Activated T-helper 17 cell treated with anti-CD3 and anti-CD28 coated beads, Interleukin-2, amount 50 U/mL, for 72 hours (primary cell): ENCODE measurements around the gene AOX1. TPM values are rescaled to one million over a fixed set of nuclear protein-coding genes. Genes with fewer than 3 reads are reported as not detected.
A peak's percentile ranks its signal among the peaks of the same experiment; 100 is the strongest.
"Not testable (repeated sequence)": the region's sequence is repeated elsewhere in the genome, so short reads cannot be mapped to it uniquely, and the experiment has no call there.

ENCODE experiments used
- ATAC-seq: fragments of 150-1000 bp; cut with Tn5 transposase; replicated peaks from 2 replicates; pipeline ENCODE4 v1.10.0; 2021; ENCODE audit warnings: mild to moderate bottlenecking, moderate library complexity
- H3K27ac Mint-ChIP-seq: one replicate; pipeline ENCODE4 v1.8.0; 2022; ENCODE audit warnings: mixed read lengths
- H3K27me3 Mint-ChIP-seq: one replicate; pipeline ENCODE4 v1.8.0; 2022; ENCODE audit warnings: mixed read lengths
- H3K36me3 Mint-ChIP-seq: one replicate; pipeline ENCODE4 v1.8.0; 2022; ENCODE audit warnings: low read depth, mild to moderate bottlenecking, mixed read lengths
- H3K4me1 Mint-ChIP-seq: one replicate; pipeline ENCODE4 v1.8.0; 2022; ENCODE audit warnings: mixed read lengths
- H3K4me3 Mint-ChIP-seq: one replicate; pipeline ENCODE4 v1.8.0; 2022; ENCODE audit warnings: mild to moderate bottlenecking, mixed read lengths
- H3K9me3 Mint-ChIP-seq: one replicate; pipeline ENCODE4 v1.8.0; 2022; ENCODE audit warnings: mixed read lengths
- total RNA-seq, 2 donors: library from RNA; stranded (reverse); gene quantifications; one replicate each; pipeline ENCODE4 v1.2.3, GENCODE V29; 2022

AOX1 gene
- total RNA-seq, 2 donors from 2014 or later, result 0.04 to 0.95 TPM

DNA sequence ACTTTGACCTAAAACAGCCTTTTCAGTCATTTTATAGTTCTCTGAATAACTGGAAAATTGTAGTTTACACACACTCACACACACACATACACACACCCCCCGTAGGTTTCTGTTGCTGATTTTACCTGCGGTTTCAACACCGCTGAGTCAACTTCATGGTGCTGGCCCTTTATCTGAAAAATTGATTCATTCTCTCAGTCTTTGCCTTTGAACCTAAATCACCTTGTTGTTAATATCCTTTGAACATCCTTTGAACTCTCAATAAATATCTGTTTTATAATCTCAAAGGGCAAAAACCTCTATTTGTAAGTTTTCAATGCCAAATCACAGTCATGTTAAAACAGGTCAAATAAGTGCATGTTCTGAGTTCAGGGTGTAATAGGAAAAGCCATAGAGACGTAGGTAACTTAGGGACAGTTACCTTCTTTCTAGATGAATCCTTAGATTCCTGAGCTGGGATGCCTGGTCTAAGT is 116.9 kb downstream of the AOX1 start:
- ATAC-seq, result peak; percentile 75
- peak overlapping the region; percentile 97 for H3K27ac Mint-ChIP-seq
- no peaks in the 10 kb centered on the region for H3K9me3 Mint-ChIP-seq
- peaks cover 22% of the 10 kb centered on the region for H3K4me1 Mint-ChIP-seq
- peak overlapping the region; percentile 74 for H3K4me3 Mint-ChIP-seq
- peaks cover 6% of the 10 kb centered on the region for H3K36me3 Mint-ChIP-seq
- H3K27me3 Mint-ChIP-seq, result no peaks in the 10 kb centered on the region

DNA sequence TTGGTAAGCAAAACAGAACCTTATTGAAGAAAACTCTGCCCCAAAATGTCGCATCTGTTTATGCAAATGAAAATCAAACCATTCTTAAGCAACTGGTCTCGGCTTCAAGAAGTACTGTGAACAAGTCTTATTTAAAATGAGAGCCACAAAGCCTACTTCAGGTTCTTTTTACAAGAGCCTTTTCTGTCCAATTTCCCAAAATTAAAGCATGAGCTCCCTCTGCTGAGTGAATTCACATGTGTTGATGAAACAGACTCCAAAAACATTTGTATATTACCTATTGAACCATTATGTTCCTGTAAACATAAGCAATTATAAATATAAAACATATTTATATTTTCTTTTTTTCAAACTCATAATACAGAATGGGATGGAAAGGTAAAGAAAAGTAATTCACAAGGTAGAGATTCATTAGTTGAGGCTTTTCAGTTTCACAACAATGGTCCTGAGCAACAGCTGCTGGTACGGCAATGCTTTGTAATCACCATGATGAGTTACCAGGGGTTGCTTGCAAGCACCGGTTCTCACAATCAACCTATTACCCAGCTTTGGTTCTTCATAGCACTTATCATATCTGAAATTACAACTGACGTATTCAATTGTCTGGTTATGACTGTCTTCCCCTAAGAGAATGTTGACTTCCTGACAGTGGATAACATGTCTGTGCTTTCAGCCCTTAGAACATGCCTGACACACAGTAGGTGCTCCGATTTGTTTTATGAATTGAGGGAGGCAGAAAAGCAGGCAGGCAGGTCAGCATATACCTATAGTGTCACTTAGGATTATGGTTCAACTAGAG is 117.5 kb downstream of the AOX1 start:
- Mint-ChIP-seq H3K36me3 (peaks cover 6% of the 10 kb centered on the region), H3K27ac (peak overlapping the region; percentile 97), H3K27me3 (no peaks in the 10 kb centered on the region), H3K4me1 (peaks cover 22% of the 10 kb centered on the region), H3K4me3 (peak overlapping the region; percentile 74), H3K9me3 (no peaks in the 10 kb centered on the region)
- peak; percentile 84 for ATAC-seq

DNA sequence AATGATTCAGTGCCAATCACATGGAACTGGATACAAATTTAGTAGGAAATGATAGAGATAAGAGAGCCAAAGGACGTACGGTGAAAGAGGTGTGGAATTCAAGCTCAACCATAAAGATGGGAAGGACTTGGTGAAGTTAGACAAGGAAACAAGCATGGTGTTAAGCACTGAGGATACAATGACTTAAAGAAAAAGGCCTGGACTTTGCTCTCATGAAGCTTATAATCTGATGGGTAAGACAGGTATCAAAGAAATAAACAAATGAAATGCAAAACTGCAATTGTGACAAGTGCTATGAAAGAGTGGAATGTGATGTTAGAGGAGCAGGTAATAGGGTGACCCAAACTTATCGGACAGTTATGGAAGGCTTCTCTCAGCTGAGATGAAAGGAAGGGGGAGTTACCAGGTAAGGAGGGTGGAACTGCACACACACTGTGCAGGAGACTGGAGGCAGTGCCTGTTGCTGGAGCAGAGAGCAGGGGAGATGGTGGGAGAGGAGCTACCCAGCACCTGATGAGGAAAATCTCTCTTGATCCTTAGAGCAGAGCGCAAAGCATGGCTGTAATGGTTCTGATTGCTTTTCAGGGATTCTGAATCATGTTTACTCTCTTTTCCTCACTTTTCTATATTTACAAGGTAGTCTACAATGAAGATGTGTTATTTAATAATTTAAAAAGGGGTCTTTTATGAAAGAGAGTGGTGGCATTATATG is 118.3 kb downstream of the AOX1 start:
- no peak for ATAC-seq
- Mint-ChIP-seq H3K27ac (peak overlapping the region; percentile 97), H3K4me1 (peaks cover 22% of the 10 kb centered on the region), H3K27me3 (no peaks in the 10 kb centered on the region), H3K9me3 (no peaks in the 10 kb centered on the region), H3K4me3 (peak overlapping the region; percentile 74), H3K36me3 (peaks cover 6% of the 10 kb centered on the region)

DNA sequence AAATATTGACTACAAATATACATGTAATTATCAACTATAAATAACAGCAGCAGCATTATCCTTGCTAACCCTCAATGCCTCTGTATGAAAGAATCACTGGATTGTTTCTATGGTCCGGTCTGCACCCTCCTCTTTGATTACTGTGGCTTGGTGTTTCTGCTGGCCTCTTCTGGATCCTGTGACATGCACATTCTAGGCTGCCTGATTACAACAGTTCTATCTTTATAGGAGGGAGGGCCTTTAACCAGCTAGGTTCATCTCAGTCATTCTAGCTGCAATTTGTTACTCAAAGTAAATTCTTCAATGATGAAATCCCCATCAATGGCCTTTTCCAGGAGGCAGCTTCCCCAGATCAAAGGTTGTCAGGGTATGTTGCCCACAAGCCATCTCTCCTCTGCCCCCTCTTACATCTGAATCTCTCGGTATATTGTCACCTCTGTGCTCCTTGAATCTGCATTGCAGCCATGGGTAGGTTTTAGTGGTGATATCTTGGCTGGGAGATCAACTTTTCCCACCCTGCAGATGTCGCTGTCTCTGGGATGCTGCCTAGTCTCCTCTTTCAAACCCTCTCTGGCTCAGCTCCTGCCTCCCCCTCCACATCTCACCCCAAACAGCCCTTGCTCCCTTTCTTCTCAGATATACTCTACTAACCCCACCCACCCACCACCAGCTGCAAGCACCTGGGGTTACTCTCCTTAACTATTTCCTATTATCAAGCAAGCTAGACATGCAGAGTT is 119.7 kb downstream of the AOX1 start:
- Mint-ChIP-seq H3K4me1 (peaks cover 26% of the 10 kb centered on the region), H3K9me3 (no peaks in the 10 kb centered on the region), H3K4me3 (peak overlapping the region; percentile 3), H3K27ac (peak overlapping the region; percentile 97), H3K36me3 (peaks cover 6% of the 10 kb centered on the region), H3K27me3 (no peaks in the 10 kb centered on the region)
- no peak for ATAC-seq

DNA sequence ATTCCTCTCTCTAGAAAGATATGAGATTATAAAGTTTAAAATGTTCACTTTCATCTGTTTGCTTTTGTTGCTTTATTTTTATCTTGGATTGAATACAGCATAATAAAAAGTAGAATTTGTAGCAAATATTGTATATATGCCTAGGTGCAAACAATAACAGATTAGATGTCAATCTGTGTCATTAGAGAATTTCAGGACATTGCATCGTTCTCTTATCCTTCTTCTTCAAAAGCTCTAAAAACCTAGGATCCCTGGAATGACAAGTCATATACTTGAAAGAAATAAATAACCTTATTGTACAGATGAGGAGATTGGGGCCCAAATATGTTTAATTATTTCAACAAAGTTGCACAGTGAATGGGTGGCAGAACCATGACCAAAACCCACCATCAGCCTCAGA is 123.1 kb downstream of the AOX1 start:
- H3K4me1 Mint-ChIP-seq, result peaks cover 20% of the 10 kb centered on the region
- H3K9me3 Mint-ChIP-seq, result no peaks in the 10 kb centered on the region
- no peaks in the 10 kb centered on the region for H3K27me3 Mint-ChIP-seq
- H3K4me3 Mint-ChIP-seq, result no peak overlapping the region
- H3K27ac Mint-ChIP-seq, result no peak overlapping the region
- ATAC-seq, result no peak
- peaks cover 7% of the 10 kb centered on the region for H3K36me3 Mint-ChIP-seq

DNA sequence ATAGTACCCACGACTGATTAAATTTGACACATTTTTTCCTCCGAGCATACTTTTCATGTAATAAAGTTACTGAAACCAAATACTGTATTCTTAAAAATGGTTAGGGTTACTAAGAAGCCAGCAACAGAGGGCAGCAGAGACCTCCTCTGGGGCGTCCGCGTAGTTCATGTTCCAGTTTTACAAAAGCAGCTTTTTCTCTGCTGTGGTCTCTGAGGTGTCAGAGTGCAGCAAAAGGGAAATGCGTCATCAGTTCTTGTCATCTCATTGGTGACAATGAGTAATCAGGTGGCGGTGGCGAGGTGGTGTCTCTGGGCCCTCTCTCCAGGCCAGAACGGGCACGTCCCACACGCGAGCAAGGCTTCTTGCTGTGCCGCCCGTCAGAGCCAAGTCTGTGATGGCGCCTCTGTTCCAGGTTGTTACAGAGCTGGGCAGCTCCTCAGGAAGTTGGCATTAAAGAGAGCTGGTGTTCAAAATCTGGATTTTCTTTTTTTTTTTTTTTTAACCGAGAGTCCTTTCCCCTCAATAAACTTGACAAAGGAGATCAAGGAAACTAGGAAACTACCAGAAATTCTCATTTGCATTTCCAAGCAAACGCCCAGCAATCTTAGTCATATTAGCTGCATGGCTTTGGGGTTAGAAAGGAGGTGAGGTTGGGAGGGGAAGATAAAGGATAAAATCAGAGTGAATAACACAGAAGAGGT is 127.3 kb downstream of the AOX1 start:
- Mint-ChIP-seq H3K4me3 (peak overlapping the region; percentile 81), H3K27me3 (no peaks in the 10 kb centered on the region), H3K4me1 (peaks cover 14% of the 10 kb centered on the region), H3K27ac (peak overlapping the region; percentile 100), H3K9me3 (no peaks in the 10 kb centered on the region), H3K36me3 (peaks cover 7% of the 10 kb centered on the region)
- peak; percentile 94 for ATAC-seq

DNA sequence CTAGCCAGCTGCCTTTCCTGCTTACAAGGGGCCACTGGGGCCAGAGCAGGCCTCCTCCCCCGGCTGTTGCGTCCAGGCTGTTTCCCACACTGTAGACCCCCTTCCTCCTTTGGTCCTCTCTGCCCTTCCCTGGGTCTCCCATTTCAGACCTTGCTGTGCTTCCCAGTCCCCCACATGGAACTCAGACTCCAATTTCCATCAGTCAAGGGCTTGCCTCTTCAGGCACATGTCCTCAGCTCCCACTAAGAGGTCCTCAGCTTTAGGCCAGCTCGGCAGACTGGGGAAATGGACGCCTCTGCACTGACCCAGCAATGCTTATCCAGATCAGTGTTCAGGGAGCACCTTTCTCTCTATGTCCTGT is 127.9 kb downstream of the AOX1 start:
- ATAC-seq, result peak; percentile 0
- Mint-ChIP-seq H3K4me3 (peak overlapping the region; percentile 81), H3K27ac (peak overlapping the region; percentile 100), H3K36me3 (peaks cover 7% of the 10 kb centered on the region), H3K9me3 (no peaks in the 10 kb centered on the region), H3K4me1 (peaks cover 14% of the 10 kb centered on the region), H3K27me3 (no peaks in the 10 kb centered on the region)

DNA sequence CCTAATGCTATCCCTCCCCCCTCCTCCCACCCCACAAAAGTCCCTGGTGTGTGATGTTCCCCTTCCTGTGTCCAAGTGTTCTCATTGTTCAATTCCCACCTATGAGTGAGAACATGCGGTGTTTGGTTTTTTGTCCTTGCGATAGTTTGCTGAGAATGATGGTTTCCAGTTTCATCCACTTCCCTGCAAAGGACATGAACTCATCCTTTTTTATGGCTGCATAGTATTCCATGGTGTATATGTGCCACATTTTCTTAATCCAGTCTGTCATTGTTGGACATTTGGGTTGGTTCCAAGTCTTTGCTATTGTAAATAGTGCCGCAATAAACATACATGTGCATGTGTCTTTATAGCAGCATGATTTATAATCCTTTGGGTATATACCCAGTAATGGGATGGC is 129.2 kb downstream of the AOX1 start:
- H3K4me1 Mint-ChIP-seq, result peaks cover 14% of the 10 kb centered on the region
- not testable (repeated sequence) for H3K27ac Mint-ChIP-seq, H3K27me3 Mint-ChIP-seq, H3K36me3 Mint-ChIP-seq, H3K4me3 Mint-ChIP-seq, H3K9me3 Mint-ChIP-seq, ATAC-seq

DNA sequence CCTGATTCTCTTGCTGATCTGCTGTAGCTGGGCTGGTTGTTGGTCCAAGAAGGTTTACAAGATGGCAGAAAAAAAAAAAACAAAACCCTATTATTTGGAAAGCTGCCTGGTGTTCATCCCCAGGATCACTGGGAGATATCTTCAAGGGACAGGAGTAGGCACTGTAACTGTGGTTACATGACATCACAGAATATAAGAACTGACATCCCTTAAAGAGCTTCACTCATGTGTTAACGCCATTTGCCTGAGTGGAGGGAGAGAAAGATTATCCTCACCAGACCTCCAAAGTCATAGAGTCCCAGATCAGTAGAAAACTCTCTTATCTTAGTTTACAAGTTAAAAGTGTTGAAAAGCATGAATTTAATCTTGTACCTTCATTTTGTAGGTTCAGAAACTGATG is 130.6 kb downstream of the AOX1 start:
- Mint-ChIP-seq H3K4me1 (peaks cover 11% of the 10 kb centered on the region), H3K9me3 (no peaks in the 10 kb centered on the region), H3K4me3 (no peak overlapping the region), H3K27ac (no peak overlapping the region), H3K27me3 (no peaks in the 10 kb centered on the region), H3K36me3 (peaks cover 7% of the 10 kb centered on the region)
- no peak for ATAC-seq

Other genes starting within 250 kb of the AOX1 start
- gene KCTD18, start 75.9 kb upstream of the AOX1 start, total RNA-seq, result 10 to 100 TPM in 1 of 2 donors, 1 to 10 TPM in 1; 9.3 to 10.8 TPM
- gene SGO2, start 59.8 kb upstream of the AOX1 start, total RNA-seq, result 10 to 100 TPM; 51.2 to 67.7 TPM
- gene BZW1, start 225.9 kb downstream of the AOX1 start, total RNA-seq, result 100 to 1,000 TPM; 365 to 482 TPM